ENCODE data around the gene TNFRSF25. TPM values are rescaled to one million over a fixed set of nuclear protein-coding genes. Genes with fewer than 3 reads are reported as not detected.
A peak's percentile ranks its signal among the peaks of the same experiment; 100 is the strongest.

Gene TNFRSF25
- total RNA-seq, 2 experiments from 2014 or later: 47.7 to 55.8 TPM

DNA sequence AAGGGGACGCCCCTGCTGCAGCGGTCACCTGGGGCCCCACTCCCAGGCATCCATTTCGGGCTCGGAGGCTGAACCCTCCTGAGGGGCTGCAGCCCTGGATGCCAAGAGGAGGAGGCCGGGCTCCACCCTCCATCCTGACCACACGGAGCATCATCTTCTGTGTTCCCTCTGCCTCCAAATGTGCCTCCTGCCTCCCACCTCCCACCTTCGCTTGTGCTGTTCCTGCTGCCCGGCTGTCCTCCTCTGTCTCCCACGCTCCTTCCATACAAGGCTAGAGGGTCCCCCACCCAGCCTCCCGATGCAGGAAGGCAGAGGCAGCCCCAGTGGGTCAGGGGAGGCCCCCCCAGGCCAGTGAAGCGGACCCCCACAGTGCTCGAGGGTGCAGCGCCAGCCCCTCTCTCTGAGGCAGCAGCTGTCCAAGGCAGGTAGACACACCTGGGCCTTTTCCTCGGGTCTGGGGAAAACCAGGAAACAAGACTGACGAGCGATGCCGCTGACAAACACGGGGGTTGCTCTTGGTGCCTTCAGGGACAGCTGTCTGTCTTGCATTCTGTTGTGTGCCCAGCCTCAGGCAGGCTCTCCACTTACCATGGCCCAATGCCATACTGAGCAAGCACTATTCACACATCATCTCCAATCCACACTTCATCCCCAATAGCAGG, 42.3 kb upstream of the TNFRSF25 start:
- Mint-ChIP-seq H3K4me1 (ENCODE audit: low read depth) (peaks cover 3% of the 10 kb centered on the region), H3K4me3 (no peak overlapping the region), H3K27me3 (ENCODE audit: low read depth) (no peaks in the 10 kb centered on the region), H3K27ac (no peak overlapping the region), H3K9me3 (ENCODE audit: insufficient read depth) (no peaks in the 10 kb centered on the region), H3K36me3 (ENCODE audit: low read depth) (no peaks in the 10 kb centered on the region)
- DNase-seq (no peak), ATAC-seq (no peak)
- CTCF ChIA-PET: no interaction called here
- POLR2A ChIA-PET: interaction anchor here (1.2 kb wide), 1 partner anchor 18 kb away, joined by 3 read pairs; no protein-coding TSS in a partner anchor

DNA sequence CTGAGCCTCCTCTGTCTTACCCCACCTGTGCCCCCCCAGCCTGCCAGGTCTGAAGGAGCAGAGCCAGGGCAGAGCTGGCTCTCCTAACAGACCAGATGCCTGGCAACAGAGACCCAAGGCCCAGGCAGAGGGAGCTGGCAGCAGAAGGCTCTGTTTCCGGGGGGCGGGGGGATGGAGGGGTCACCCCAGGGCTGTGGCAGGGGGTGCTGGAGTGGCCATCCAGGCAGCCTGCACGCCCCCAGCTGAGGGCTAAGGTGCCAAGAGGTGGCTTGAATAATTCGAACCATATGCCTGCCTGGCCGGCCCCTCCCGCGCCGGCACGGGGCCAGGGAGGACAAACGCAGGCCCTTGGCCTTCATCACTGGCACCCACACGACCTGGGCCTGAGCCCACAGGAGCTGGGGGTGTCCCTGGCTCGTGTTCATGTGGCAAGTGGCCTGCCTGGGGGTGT, 41.5 kb upstream of the TNFRSF25 start:
- H3K27me3 Mint-ChIP-seq (ENCODE audit: low read depth): no peaks in the 10 kb centered on the region
- ChIA-PET CTCF (interaction anchor here (1.1 to 1.2 kb wide), 2 partner anchors 84 to 139 kb away, joined by 3 read pairs; no protein-coding TSS in a partner anchor), POLR2A (interaction anchor here (0.5 to 1.2 kb wide), 3 partner anchors 11 to 17 kb away, joined by 3 read pairs; no protein-coding TSS in a partner anchor)
- H3K9me3 Mint-ChIP-seq (ENCODE audit: insufficient read depth): no peaks in the 10 kb centered on the region
- H3K4me1 Mint-ChIP-seq (ENCODE audit: low read depth): peaks cover 3% of the 10 kb centered on the region
- no peak for ATAC-seq
- H3K27ac Mint-ChIP-seq: no peak overlapping the region
- DNase-seq: no peak
- no peaks in the 10 kb centered on the region for H3K36me3 Mint-ChIP-seq (ENCODE audit: low read depth)
- H3K4me3 Mint-ChIP-seq: no peak overlapping the region

GRCh38 chr1:6507037-6507428, 41.1 kb upstream of the TNFRSF25 start:
- H3K27ac Mint-ChIP-seq: no peak overlapping the region
- H3K9me3 Mint-ChIP-seq (ENCODE audit: insufficient read depth): no peaks in the 10 kb centered on the region
- H3K4me3 Mint-ChIP-seq: no peak overlapping the region
- H3K27me3 Mint-ChIP-seq (ENCODE audit: low read depth): no peaks in the 10 kb centered on the region
- DNase-seq (no peak), ATAC-seq (no peak)
- no peaks in the 10 kb centered on the region for H3K36me3 Mint-ChIP-seq (ENCODE audit: low read depth)
- ChIA-PET POLR2A (interaction anchor here (1.0 kb wide), 1 partner anchor 15 kb away, joined by 3 read pairs; no protein-coding TSS in a partner anchor), CTCF (interaction anchor here (1.1 to 1.2 kb wide), 2 partner anchors 84 to 139 kb away, joined by 3 read pairs; no protein-coding TSS in a partner anchor)
- peaks cover 3% of the 10 kb centered on the region for H3K4me1 Mint-ChIP-seq (ENCODE audit: low read depth)

- Mint-ChIP-seq H3K36me3 (ENCODE audit: low read depth) (no peaks in the 10 kb centered on the region), H3K4me1 (ENCODE audit: low read depth) (peaks cover 3% of the 10 kb centered on the region), H3K27me3 (ENCODE audit: low read depth) (no peaks in the 10 kb centered on the region), H3K27ac (no peak overlapping the region), H3K9me3 (ENCODE audit: insufficient read depth) (no peaks in the 10 kb centered on the region), H3K4me3 (no peak overlapping the region)
- no peak for ATAC-seq
- ChIA-PET CTCF (interaction anchor here (1.1 to 1.2 kb wide), 2 partner anchors 83 to 140 kb away, joined by 3 read pairs; no protein-coding TSS in a partner anchor), POLR2A (interaction anchor here (1.0 kb wide), 1 partner anchor 14 kb away, joined by 3 read pairs; no protein-coding TSS in a partner anchor)
- no peak for DNase-seq
Measured at GRCh38 chr1:6506210-6507036, 40.5 kb upstream of the TNFRSF25 start.

- Mint-ChIP-seq H3K27me3 (ENCODE audit: low read depth) (peaks cover 2% of the 10 kb centered on the region), H3K27ac (no peak overlapping the region), H3K36me3 (ENCODE audit: low read depth) (no peaks in the 10 kb centered on the region), H3K4me1 (ENCODE audit: low read depth) (peaks cover 3% of the 10 kb centered on the region), H3K4me3 (no peak overlapping the region), H3K9me3 (ENCODE audit: insufficient read depth) (no peaks in the 10 kb centered on the region)
- ATAC-seq (no peak), DNase-seq (no peak)
- CTCF ChIA-PET: interaction anchor here (1.1 to 1.5 kb wide), 2 partner anchors 15 to 49 kb away, joined by 3 to 5 read pairs; partner anchors contain the start of gene NOL9
- POLR2A ChIA-PET: interaction anchor here (0.8 kb wide), 1 partner anchor 271 kb away, joined by 4 read pairs; no protein-coding TSS in a partner anchor
Measured at GRCh38 chr1:6505367-6506209, 39.6 kb upstream of the TNFRSF25 start.

GRCh38 chr1:6504887-6505286, 38.9 kb upstream of the TNFRSF25 start:
- H3K9me3 Mint-ChIP-seq (ENCODE audit: insufficient read depth): no peaks in the 10 kb centered on the region
- no peak for ATAC-seq
- H3K4me1 Mint-ChIP-seq (ENCODE audit: low read depth): peaks cover 3% of the 10 kb centered on the region
- H3K27ac Mint-ChIP-seq: no peak overlapping the region
- peaks cover 2% of the 10 kb centered on the region for H3K27me3 Mint-ChIP-seq (ENCODE audit: low read depth)
- ChIA-PET CTCF (interaction anchor here (1.1 to 1.5 kb wide), 2 partner anchors 14 to 49 kb away, joined by 3 to 5 read pairs; partner anchors contain the start of gene NOL9), POLR2A (interaction anchor here (0.8 kb wide), 1 partner anchor 270 kb away, joined by 4 read pairs; no protein-coding TSS in a partner anchor)
- no peaks in the 10 kb centered on the region for H3K36me3 Mint-ChIP-seq (ENCODE audit: low read depth)
- no peak for DNase-seq
- H3K4me3 Mint-ChIP-seq: no peak overlapping the region

- H3K9me3 Mint-ChIP-seq (ENCODE audit: insufficient read depth): no peaks in the 10 kb centered on the region
- POLR2A ChIA-PET: no interaction called here
- no peaks in the 10 kb centered on the region for H3K36me3 Mint-ChIP-seq (ENCODE audit: low read depth)
- no peak overlapping the region for H3K4me3 Mint-ChIP-seq
- CTCF ChIA-PET: interaction anchor here (1.5 kb wide), 1 partner anchor 14 kb away, joined by 5 read pairs; no protein-coding TSS in a partner anchor
- peaks cover 3% of the 10 kb centered on the region for H3K4me1 Mint-ChIP-seq (ENCODE audit: low read depth)
- DNase-seq (no peak), ATAC-seq (no peak)
- no peak overlapping the region for H3K27ac Mint-ChIP-seq
- peaks cover 2% of the 10 kb centered on the region for H3K27me3 Mint-ChIP-seq (ENCODE audit: low read depth)
Measured at GRCh38 chr1:6503884-6504602, 38.1 kb upstream of the TNFRSF25 start.

DNA sequence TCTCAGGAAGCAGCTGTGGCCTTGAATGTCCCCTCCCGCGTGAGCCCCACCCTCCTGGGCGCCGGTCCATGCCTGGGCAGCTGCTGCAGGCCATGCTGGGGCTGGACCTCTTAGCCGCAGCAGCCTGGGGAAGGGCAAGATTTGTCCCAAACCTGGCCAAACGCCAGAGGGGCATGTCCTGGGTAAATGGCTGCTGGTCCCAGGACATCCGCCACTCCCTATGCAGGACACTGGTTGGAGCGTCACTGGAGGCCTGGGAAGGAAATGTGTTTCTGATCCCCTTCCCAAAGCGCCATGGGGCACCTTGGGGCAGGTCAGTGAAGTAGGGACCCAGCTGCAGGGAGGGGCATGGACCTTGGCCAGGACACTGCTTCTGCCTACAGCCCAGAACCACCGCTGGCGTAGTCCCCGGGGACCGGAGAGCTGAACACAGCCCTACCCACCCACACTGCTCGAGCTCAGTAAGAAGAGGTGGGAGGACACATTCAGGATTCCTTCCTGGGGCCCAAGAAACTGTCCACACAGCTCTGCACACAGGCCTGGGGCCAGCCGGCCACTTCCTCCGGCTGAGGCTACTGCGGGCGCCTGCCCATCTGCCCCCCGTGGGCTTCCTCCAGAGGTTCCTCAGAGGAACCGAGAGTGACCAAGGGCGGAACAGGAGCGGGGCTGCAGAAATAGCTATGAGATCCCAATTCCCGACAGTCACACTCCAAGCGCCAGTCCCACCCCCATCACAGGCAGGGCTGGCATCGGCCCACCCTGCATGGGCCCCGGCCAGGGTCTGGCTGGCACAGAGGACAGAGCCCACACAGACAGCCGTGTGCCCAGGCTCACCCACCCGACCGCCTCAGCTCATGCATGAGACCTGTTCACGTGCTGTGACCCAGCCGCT, 36.3 kb upstream of the TNFRSF25 start:
- H3K27me3 Mint-ChIP-seq (ENCODE audit: low read depth): peaks cover 9% of the 10 kb centered on the region
- ATAC-seq: no peak
- no peak overlapping the region for H3K27ac Mint-ChIP-seq
- no peaks in the 10 kb centered on the region for H3K9me3 Mint-ChIP-seq (ENCODE audit: insufficient read depth)
- CTCF ChIA-PET: no interaction called here
- no peaks in the 10 kb centered on the region for H3K36me3 Mint-ChIP-seq (ENCODE audit: low read depth)
- DNase-seq: no peak
- POLR2A ChIA-PET: no interaction called here
- H3K4me1 Mint-ChIP-seq (ENCODE audit: low read depth): peaks cover 11% of the 10 kb centered on the region
- no peak overlapping the region for H3K4me3 Mint-ChIP-seq

GRCh38 chr1:6501279-6501813, 35.4 kb upstream of the TNFRSF25 start:
- Mint-ChIP-seq H3K4me3 (no peak overlapping the region), H3K27me3 (ENCODE audit: low read depth) (peaks cover 12% of the 10 kb centered on the region), H3K4me1 (ENCODE audit: low read depth) (peaks cover 11% of the 10 kb centered on the region), H3K9me3 (ENCODE audit: insufficient read depth) (no peaks in the 10 kb centered on the region), H3K36me3 (ENCODE audit: low read depth) (no peaks in the 10 kb centered on the region), H3K27ac (peak overlapping the region; percentile 1)
- ATAC-seq (no peak), DNase-seq (no peak)
- ChIA-PET CTCF (no interaction called here), POLR2A (no interaction called here)

Measured in activated CD8-positive, alpha-beta T cell treated with anti-CD3 and anti-CD28 coated beads, Interleukin-2, amount 10 ng/mL, durations not matched to agents 7 days and 5 days (primary cell).